Smooth muscle cell (in vitro differentiated cells): ENCODE measurements around the gene MRM1. TPM values are rescaled to one million over a fixed set of nuclear protein-coding genes. Genes with fewer than 3 reads are reported as not detected.

Source experiments
- DNase-seq: peaks from one replicate; lab custom pipeline; 2025; ENCODE audit not compliant: unreplicated experiment; lab: John Stamatoyannopoulos, UW
- H2AFZ ChIP-seq: fragments of 200-600 bp; sonication (generic); 2 replicates; pipeline ENCODE4 v1.6.0; 2016; ENCODE audit warnings: antibody characterized with exemption, low read depth, mild to moderate bottlenecking
- H3F3A ChIP-seq: fragments of 200-600 bp; sonication (generic); 2 replicates; pipeline ENCODE4 v1.6.0; 2017; ENCODE audit warnings: antibody characterized with exemption, low read depth
- H3K27ac ChIP-seq: fragments of 200-600 bp; sonication (generic); 2 replicates; pipeline ENCODE4 v1.5.1; 2016; ENCODE audit warnings: low read depth, mild to moderate bottlenecking
- H3K27me3 ChIP-seq: fragments of 200-600 bp; sonication (generic); 2 replicates; pipeline ENCODE4 v1.6.1; 2016; ENCODE audit warnings: low read depth, mild to moderate bottlenecking
- H3K36me3 ChIP-seq: fragments of 200-600 bp; sonication (generic); 2 replicates; pipeline ENCODE4 v1.5.1; 2016; ENCODE audit warnings: low read depth
- H3K4me1 ChIP-seq: fragments of 200-600 bp; sonication (generic); 2 replicates; pipeline ENCODE4 v1.5.1; 2016; ENCODE audit warnings: low read depth
- H3K4me2 ChIP-seq: fragments of 200-600 bp; sonication (generic); 2 replicates; pipeline ENCODE4 v1.6.0; 2016; ENCODE audit warnings: mild to moderate bottlenecking
- H3K4me3 ChIP-seq: fragments of 200-600 bp; sonication (generic); 2 replicates; pipeline ENCODE4 v1.5.1; 2016; ENCODE audit warnings: mild to moderate bottlenecking
- H3K79me2 ChIP-seq: fragments of 200-600 bp; sonication (generic); 2 replicates; pipeline ENCODE4 v1.6.0; 2016; ENCODE audit warnings: low read depth, mild to moderate bottlenecking
- H3K9ac ChIP-seq: fragments of 200-600 bp; sonication (generic); 2 replicates; pipeline ENCODE4 v1.6.0; 2016; ENCODE audit warnings: low read depth
- H3K9me3 ChIP-seq: fragments of 200-600 bp; sonication (generic); replicated peaks from 2 replicates; pipeline ENCODE4 v1.5.1; 2016; ENCODE audit warnings: low read depth
- H4K20me1 ChIP-seq: fragments of 200-600 bp; sonication (generic); 2 replicates; pipeline ENCODE4 v1.6.0; 2016; ENCODE audit warnings: low read depth
- WGBS: methylation state at CpG from one replicate; pipeline ENCODE4 v1.1.7; 2016; ENCODE audit warnings: low lambda C conversion rate; 5-methylcytosine and 5-hydroxymethylcytosine counted together
- polyA plus RNA-seq: library from polyadenylated mRNA; unstranded; fragments of >200 nt; fragmentation: Nextera tagmentation; extraction: Ambion mirVana; gene quantifications from 2 replicates; pipeline ENCODE4 v1.2.1, GENCODE V29; 2016
- total RNA-seq: library from RNA; depleted of rRNA; stranded (reverse); fragments of >200 nt; gene quantifications from 2 replicates; pipeline ENCODE4 v1.2.3, GENCODE V29; 2014
- TF ChIP-seq, protein P1 (sequence below): fragments of 200-600 bp; sonication (generic); IDR thresholded peaks from 2 replicates; pipeline ENCODE4 v1.5.1; 2017; ENCODE audit warnings: borderline replicate concordance, mild to moderate bottlenecking, antibody characterized with exemption; ENCODE audit not compliant: insufficient read depth, poor library complexity, severe bottlenecking

MRM1 gene
- total and polyA plus RNA-seq, 2 experiments from 2014 or later: 1.7 to 2.2 TPM

DNA sequence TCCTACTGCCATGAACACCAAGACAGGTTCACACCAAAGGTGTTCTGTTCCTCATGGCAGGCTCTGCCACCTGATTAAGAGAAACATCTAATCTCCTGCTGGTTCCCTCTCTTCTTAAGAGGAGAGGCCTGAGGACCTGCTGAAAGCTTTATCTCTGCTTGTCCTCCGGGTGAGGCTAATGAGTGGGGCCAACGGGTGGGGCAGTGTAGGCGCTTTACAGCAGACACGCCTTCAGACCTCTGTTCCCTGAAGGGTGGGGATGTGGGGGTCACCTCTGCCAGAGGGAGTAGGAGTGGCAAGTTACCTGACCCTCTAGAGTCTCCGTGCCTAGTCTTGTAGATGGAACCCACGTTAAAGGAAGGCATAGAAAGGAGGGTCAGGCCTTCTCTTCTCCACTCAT, 4.2 kb upstream of the MRM1 start:
- Histone ChIP-seq H3K4me3 (no peak overlapping the region), H3K4me2 (no peak overlapping the region), H3K4me1 (peaks cover 21% of the 10 kb centered on the region)

DNA sequence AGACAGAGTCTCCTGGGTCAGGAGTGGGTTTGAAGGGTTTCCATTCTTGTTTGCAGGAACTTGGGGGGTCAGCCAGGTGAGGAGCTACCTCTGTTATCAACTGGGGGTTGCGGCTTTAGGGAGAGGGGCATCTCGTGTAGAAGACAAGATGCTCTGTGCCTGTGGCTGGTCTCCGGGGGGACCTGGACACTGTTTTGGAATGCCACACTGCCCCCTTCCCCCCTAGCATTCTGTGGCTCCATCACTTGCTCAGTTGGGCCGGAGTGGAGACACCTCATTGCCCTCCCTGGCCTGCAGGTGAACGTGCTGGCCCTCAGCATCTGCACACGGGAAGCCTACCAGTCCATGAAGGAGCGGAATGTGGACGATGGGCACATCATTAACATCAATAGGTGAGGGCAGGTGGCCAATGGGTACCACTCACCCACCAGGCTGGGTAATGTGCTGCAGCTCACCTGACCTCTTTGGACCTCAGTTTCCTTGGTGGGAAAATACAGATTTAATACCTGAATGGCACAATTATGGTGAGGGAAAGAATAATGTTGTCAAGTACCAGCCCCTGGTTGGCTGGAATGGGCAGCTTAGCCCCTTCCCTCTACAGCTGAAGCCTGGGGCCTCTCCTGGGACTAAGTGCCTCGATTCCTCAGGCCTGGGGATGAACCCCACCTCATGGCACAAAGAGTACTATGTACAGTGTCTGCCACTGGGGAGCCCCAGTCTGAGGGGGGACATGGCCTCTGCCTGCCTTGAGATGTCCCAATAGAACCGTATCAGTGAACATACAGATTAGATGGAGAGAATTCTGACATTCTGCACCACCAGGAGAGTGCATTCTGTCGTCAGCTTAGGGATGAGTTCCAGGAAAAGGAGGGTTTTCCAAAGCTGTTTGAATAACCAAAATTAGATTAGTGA, 3.3 kb upstream of the MRM1 start:
- H3K79me2 ChIP-seq: no peaks in the 10 kb centered on the region
- H3K27ac ChIP-seq: no peak overlapping the region
- no peak for DNase-seq
- H3K4me2 ChIP-seq: no peak overlapping the region
- H3K9me3 ChIP-seq: no peaks in the 10 kb centered on the region
- H3K4me1 ChIP-seq: peaks cover 21% of the 10 kb centered on the region
- H3K9ac ChIP-seq: no peak overlapping the region
- no peaks in the 10 kb centered on the region for H4K20me1 ChIP-seq
- H3K27me3 ChIP-seq: no peaks in the 10 kb centered on the region
- no peak overlapping the region for H2AFZ ChIP-seq
- TF ChIP-seq, protein P1, sequence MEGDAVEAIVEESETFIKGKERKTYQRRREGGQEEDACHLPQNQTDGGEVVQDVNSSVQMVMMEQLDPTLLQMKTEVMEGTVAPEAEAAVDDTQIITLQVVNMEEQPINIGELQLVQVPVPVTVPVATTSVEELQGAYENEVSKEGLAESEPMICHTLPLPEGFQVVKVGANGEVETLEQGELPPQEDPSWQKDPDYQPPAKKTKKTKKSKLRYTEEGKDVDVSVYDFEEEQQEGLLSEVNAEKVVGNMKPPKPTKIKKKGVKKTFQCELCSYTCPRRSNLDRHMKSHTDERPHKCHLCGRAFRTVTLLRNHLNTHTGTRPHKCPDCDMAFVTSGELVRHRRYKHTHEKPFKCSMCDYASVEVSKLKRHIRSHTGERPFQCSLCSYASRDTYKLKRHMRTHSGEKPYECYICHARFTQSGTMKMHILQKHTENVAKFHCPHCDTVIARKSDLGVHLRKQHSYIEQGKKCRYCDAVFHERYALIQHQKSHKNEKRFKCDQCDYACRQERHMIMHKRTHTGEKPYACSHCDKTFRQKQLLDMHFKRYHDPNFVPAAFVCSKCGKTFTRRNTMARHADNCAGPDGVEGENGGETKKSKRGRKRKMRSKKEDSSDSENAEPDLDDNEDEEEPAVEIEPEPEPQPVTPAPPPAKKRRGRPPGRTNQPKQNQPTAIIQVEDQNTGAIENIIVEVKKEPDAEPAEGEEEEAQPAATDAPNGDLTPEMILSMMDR: no peak
- WGBS: 94% methylated on average over 11 of the region's 11 CpGs
- H3K4me3 ChIP-seq: no peak overlapping the region
- no peaks in the 10 kb centered on the region for H3F3A ChIP-seq
- no peaks in the 10 kb centered on the region for H3K36me3 ChIP-seq

More for the DNA sequence above, 4.2 kb upstream of the MRM1 start:
- Histone ChIP-seq H2AFZ (no peak overlapping the region), H3K27me3 (no peaks in the 10 kb centered on the region), H3K79me2 (no peaks in the 10 kb centered on the region), H3K9me3 (no peaks in the 10 kb centered on the region), H4K20me1 (no peaks in the 10 kb centered on the region), H3K36me3 (no peaks in the 10 kb centered on the region), H3F3A (no peaks in the 10 kb centered on the region), H3K9ac (no peak overlapping the region), H3K27ac (no peak overlapping the region)
- DNase-seq: no peak
- TF ChIP-seq, protein P1: no peak
- 96% methylated on average over 6 of the region's 6 CpGs for WGBS

DNA sequence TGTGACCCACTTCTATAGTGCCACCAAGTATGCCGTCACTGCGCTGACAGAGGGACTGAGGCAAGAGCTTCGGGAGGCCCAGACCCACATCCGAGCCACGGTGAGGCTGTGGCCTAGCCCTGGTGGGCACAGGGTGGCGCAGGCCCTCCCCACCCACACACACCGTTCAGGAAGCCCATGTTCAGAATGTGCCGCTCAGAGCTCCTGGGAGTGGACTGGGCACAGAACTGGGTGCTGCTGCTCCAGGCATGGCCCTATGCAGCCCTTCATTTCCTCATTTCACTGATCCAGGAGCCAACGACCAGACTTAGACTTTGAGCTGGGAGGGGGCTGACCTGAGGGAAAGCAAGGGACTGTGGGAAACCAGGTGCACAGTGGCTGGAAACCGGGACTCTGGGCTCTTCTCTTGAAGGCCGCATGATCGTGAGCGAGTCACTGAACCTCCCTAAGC, 2.4 kb upstream of the MRM1 start:
- TF ChIP-seq, protein P1: no peak

More for the DNA sequence above, 2.4 kb upstream of the MRM1 start:
- Histone ChIP-seq H3K4me3 (no peak overlapping the region), H3K79me2 (peaks cover 5% of the 10 kb centered on the region), H3K27me3 (no peaks in the 10 kb centered on the region), H4K20me1 (no peaks in the 10 kb centered on the region), H3K9ac (no peak overlapping the region), H3K4me2 (no peak overlapping the region), H2AFZ (no peak overlapping the region), H3K27ac (no peak overlapping the region), H3F3A (no peaks in the 10 kb centered on the region), H3K9me3 (no peaks in the 10 kb centered on the region), H3K4me1 (peaks cover 23% of the 10 kb centered on the region), H3K36me3 (no peaks in the 10 kb centered on the region)
- no peak for DNase-seq
- 96% methylated on average over 13 of the region's 13 CpGs for WGBS
